T-helper 1 cell treated with Interleukin-12 subunit alpha and Interleukin-12 subunit beta and Interleukin-4 antibody, amounts not matched to agents 30 μg/mL and 1 μg/mL, for 36 hours (primary cell): ENCODE data around the gene GNAL.

Source experiments
- H3K27ac Mint-ChIP-seq: one replicate; pipeline ENCODE4 v1.8.0; 2021; ENCODE audit warnings: mild to moderate bottlenecking, mixed read lengths
- H3K27me3 Mint-ChIP-seq: one replicate; pipeline ENCODE4 v1.8.0; 2021; ENCODE audit warnings: low read depth, mixed read lengths
- H3K36me3 Mint-ChIP-seq: one replicate; pipeline ENCODE4 v1.8.0; 2021; ENCODE audit warnings: low read depth, mixed read lengths
- H3K4me1 Mint-ChIP-seq: one replicate; pipeline ENCODE4 v1.8.0; 2021; ENCODE audit warnings: low read depth, mixed read lengths
- H3K4me3 Mint-ChIP-seq: one replicate; pipeline ENCODE4 v1.8.0; 2021; ENCODE audit warnings: mild to moderate bottlenecking, moderate library complexity, mixed read lengths
- H3K9me3 Mint-ChIP-seq: one replicate; pipeline ENCODE4 v1.8.0; 2021; ENCODE audit warnings: mixed read lengths

Gene GNAL

GRCh38 chr18:11859903-11860407 lies 170.9 kb downstream of the GNAL start:
- H3K4me1 Mint-ChIP-seq: no peaks in the 10 kb centered on the region
- no peak overlapping the region for H3K27ac Mint-ChIP-seq
- no peaks in the 10 kb centered on the region for H3K9me3 Mint-ChIP-seq
- no peaks in the 10 kb centered on the region for H3K27me3 Mint-ChIP-seq
- no peak overlapping the region for H3K4me3 Mint-ChIP-seq
- H3K36me3 Mint-ChIP-seq: no peaks in the 10 kb centered on the region

GRCh38 chr18:11860594-11861450 lies 171.8 kb downstream of the GNAL start:
- Mint-ChIP-seq H3K36me3 (no peaks in the 10 kb centered on the region), H3K27ac (peak overlapping the region; percentile 3), H3K27me3 (no peaks in the 10 kb centered on the region), H3K4me1 (no peaks in the 10 kb centered on the region), H3K4me3 (no peak overlapping the region), H3K9me3 (no peaks in the 10 kb centered on the region)

- Mint-ChIP-seq H3K4me3 (no peak overlapping the region), H3K9me3 (no peaks in the 10 kb centered on the region), H3K4me1 (no peaks in the 10 kb centered on the region), H3K27ac (no peak overlapping the region), H3K27me3 (no peaks in the 10 kb centered on the region), H3K36me3 (no peaks in the 10 kb centered on the region)
Observed at GRCh38 chr18:11861583-11862288, 172.7 kb downstream of the GNAL start.

DNA sequence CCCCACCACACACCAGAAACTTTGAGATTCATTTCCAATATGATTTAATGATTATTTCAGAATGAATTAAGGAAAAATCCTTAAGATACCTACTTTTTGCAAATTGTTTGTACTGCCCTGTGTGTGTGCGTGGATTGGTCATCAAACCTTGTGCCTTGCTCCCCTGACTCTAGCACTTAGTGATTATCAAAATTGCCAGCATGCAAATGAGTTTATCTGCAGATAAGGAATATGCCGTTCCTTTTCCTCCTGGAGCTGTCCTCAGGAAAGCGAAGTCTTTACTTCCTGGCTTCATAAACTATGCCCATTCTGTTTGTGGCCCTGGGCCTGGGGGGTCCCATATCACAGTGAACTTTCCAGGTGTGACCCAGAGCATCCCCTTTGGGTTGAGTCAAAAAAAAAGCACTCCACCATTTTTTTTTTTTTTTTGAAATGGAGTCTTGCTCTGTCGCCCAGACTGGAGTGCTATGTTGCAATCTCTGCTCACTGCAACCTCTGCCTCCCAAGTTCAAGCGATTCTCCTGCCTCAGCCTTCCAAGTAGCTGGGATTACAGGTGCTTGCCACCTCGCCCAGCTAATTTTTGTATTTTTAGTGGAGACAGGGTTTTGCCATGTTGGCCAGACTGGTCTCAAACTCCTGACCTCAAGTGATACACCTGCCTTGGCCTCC lies 173.5 kb downstream of the GNAL start:
- Mint-ChIP-seq H3K4me3 (no peak overlapping the region), H3K4me1 (no peaks in the 10 kb centered on the region), H3K27me3 (no peaks in the 10 kb centered on the region), H3K27ac (no peak overlapping the region), H3K36me3 (no peaks in the 10 kb centered on the region), H3K9me3 (no peaks in the 10 kb centered on the region)

DNA sequence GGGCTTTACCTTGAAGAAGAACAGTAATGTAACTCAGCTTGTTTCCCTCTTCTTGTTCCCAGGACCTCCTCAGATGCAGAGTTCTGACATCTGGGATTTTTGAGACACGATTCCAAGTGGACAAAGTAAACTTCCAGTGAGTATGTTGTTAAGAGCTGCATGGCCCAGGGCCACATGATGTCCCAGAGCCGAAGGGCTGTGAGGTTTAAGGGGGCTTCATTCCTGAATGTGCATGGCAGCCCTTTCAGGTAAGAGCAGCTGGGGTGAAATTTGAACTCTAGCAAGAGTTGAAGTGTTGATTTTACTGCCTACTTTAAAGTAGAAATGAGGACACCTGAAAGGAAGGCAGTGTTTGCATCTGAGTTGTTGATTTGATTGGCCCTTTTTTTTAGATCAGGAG lies 175.4 kb downstream of the GNAL start:
- no peak overlapping the region for H3K4me3 Mint-ChIP-seq
- H3K27ac Mint-ChIP-seq: no peak overlapping the region
- no peaks in the 10 kb centered on the region for H3K27me3 Mint-ChIP-seq
- no peaks in the 10 kb centered on the region for H3K9me3 Mint-ChIP-seq
- H3K4me1 Mint-ChIP-seq: no peaks in the 10 kb centered on the region
- H3K36me3 Mint-ChIP-seq: no peaks in the 10 kb centered on the region

- H3K4me3 Mint-ChIP-seq: no peak overlapping the region
- no peaks in the 10 kb centered on the region for H3K27me3 Mint-ChIP-seq
Observed at GRCh38 chr18:11865071-11865470, 176.0 kb downstream of the GNAL start.

DNA sequence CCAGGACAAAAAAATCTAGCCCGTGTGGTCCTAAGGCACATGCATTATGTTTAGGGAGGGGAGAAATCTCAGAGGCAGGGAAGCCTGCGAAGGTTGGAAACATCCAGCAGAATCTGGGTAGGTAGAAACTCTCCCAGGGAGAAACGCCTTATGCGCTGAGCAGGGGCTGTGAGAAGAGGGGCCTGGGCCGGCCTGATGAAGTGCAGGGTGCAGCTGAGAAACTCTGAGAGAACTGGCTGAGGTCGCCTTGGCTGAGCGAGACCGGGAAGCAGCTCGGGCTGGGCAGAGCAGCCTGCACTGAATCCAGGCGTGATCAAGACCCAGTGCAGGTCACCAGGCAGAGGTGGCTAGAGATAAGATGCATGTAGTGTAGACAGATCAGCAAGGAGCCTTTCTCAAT lies 177.3 kb downstream of the GNAL start:
- no peak overlapping the region for H3K27ac Mint-ChIP-seq
- H3K36me3 Mint-ChIP-seq: no peaks in the 10 kb centered on the region
- no peaks in the 10 kb centered on the region for H3K9me3 Mint-ChIP-seq
- no peaks in the 10 kb centered on the region for H3K4me1 Mint-ChIP-seq
- no peak overlapping the region for H3K4me3 Mint-ChIP-seq
- peaks cover 2% of the 10 kb centered on the region for H3K27me3 Mint-ChIP-seq

More at GRCh38 chr18:11865071-11865470, 176.0 kb downstream of the GNAL start:
- no peak overlapping the region for H3K27ac Mint-ChIP-seq
- no peaks in the 10 kb centered on the region for H3K9me3 Mint-ChIP-seq
- no peaks in the 10 kb centered on the region for H3K36me3 Mint-ChIP-seq
- no peaks in the 10 kb centered on the region for H3K4me1 Mint-ChIP-seq

- Mint-ChIP-seq H3K27me3 (peaks cover 6% of the 10 kb centered on the region), H3K4me1 (no peaks in the 10 kb centered on the region), H3K36me3 (no peaks in the 10 kb centered on the region), H3K27ac (no peak overlapping the region), H3K4me3 (no peak overlapping the region), H3K9me3 (no peaks in the 10 kb centered on the region)
Observed at GRCh38 chr18:11866764-11867163, 177.7 kb downstream of the GNAL start.

- H3K9me3 Mint-ChIP-seq: no peaks in the 10 kb centered on the region
- no peaks in the 10 kb centered on the region for H3K36me3 Mint-ChIP-seq
- no peaks in the 10 kb centered on the region for H3K4me1 Mint-ChIP-seq
- H3K4me3 Mint-ChIP-seq: no peak overlapping the region
- no peak overlapping the region for H3K27ac Mint-ChIP-seq
- H3K27me3 Mint-ChIP-seq: peaks cover 6% of the 10 kb centered on the region
Observed at GRCh38 chr18:11868230-11868629, 179.2 kb downstream of the GNAL start.

DNA sequence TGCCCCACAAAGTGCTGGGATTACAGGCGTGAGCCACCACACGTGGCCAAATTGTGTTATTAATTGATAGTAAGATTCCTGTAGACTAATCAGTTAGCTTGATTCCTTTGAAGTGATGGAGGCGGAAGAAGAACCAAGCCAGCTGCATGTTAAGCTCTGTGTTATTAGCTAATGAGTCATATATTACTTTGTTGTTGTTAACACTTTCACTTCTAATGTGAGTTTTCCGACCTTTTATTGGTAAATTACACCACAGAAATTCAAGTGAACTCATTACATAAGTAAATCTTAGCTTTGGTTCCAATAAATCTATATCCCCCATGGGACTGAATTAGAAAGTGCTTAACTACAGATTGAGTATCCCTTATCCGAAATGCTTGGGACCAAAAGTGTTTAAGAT lies 182.4 kb downstream of the GNAL start:
- Mint-ChIP-seq H3K4me3 (no peak overlapping the region), H3K27ac (no peak overlapping the region), H3K9me3 (peaks cover 6% of the 10 kb centered on the region), H3K36me3 (no peaks in the 10 kb centered on the region), H3K27me3 (peaks cover 6% of the 10 kb centered on the region), H3K4me1 (no peaks in the 10 kb centered on the region)

DNA sequence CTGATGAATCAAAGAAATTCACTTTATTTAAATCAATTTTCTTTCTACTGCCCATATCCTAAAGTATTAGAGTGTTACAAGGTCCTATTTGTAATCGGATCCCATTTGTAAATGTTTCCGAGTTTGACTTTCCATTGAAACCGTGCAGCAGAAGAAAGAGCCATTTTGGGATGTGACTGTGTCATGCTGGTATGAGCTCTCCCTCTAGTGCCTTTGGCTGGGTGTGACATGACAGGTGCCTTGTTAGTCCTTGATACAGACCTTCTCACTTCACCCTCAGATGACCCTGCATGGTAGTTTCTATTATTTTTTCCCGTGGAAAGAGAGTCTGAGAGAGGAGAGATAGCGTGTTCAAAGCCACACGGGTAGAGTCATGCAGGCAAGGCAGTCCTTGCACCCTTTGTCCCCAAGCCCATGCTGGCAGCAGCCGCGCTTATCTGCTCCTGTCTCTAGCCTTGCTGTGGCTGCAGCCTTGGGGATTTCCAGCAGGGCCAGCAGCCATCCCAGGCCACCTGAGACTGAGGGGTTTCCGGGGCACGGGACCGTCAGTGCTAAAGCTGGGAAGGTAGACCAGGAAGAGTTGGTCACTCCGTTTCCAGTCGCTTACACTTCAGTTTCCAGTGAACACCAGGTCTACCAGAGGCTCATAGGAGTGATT lies 183.5 kb downstream of the GNAL start:
- Mint-ChIP-seq H3K27me3 (peaks cover 6% of the 10 kb centered on the region), H3K9me3 (peaks cover 6% of the 10 kb centered on the region), H3K36me3 (no peaks in the 10 kb centered on the region), H3K27ac (no peak overlapping the region), H3K4me3 (no peak overlapping the region), H3K4me1 (no peaks in the 10 kb centered on the region)

DNA sequence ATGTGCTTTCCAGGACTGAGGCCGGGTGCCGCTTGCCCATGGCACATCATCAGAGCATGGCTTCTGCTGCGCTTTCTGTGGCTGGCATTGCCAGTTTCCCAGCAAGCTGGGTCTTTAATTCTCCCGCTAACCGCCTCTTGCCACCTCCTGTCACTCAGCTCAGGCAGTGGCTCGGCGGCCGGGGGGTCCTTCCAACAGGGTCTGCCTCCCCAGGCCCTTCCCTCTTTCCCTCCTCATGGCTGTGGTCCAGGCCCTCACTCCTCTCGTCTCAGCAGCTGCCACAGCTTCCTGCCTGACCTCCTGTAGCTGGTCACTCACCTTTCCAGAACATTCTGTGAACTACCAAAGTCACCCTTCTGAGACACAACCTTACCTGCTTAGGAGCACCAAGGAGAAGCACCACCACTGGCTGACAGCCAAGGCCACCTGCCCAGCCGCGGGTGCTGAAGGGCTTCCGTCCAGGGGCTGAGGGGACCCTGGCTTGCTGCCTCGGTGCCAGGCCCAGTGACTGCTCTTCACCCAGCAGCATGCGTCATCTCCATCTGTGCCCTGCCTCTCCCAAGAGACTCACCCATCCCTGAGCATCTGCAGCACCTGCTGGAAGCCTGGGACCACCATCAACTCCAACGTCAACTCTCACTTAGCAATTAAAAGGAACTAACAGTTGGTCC lies 184.7 kb downstream of the GNAL start:
- Mint-ChIP-seq H3K27ac (no peak overlapping the region), H3K9me3 (peaks cover 6% of the 10 kb centered on the region), H3K4me3 (no peak overlapping the region), H3K36me3 (no peaks in the 10 kb centered on the region), H3K27me3 (peaks cover 6% of the 10 kb centered on the region), H3K4me1 (no peaks in the 10 kb centered on the region)

DNA sequence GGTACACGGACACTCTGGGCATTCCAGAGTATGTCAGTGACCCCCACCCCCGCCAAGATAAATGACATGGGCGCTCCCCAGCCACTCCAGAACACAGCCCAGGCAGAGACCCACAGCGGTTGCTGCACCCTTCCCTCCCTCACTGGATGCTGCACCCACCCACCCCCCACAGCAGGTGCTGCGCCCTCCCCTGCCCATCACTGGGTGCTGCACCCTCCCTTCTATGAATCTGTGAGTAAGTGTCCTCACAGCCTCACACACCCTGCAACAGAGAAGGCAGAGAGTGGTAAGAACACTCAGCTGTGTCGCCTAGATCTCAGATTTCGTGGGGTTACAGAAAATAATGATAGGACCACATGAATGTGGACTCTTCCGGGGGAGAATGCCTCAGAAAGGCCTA lies 185.6 kb downstream of the GNAL start:
- no peaks in the 10 kb centered on the region for H3K4me1 Mint-ChIP-seq
- H3K27me3 Mint-ChIP-seq: peaks cover 6% of the 10 kb centered on the region
- peaks cover 6% of the 10 kb centered on the region for H3K9me3 Mint-ChIP-seq
- H3K4me3 Mint-ChIP-seq: no peak overlapping the region
- no peak overlapping the region for H3K27ac Mint-ChIP-seq
- no peaks in the 10 kb centered on the region for H3K36me3 Mint-ChIP-seq
